ENCODE measurements around the gene RNF103. TPM values are rescaled to one million over a fixed set of nuclear protein-coding genes. Genes with fewer than 3 reads are reported as not detected.

The RNF103 gene
- total and polyA plus RNA-seq, 8 donors, result 17.4 to 28.4 (median 21.8) TPM

DNA sequence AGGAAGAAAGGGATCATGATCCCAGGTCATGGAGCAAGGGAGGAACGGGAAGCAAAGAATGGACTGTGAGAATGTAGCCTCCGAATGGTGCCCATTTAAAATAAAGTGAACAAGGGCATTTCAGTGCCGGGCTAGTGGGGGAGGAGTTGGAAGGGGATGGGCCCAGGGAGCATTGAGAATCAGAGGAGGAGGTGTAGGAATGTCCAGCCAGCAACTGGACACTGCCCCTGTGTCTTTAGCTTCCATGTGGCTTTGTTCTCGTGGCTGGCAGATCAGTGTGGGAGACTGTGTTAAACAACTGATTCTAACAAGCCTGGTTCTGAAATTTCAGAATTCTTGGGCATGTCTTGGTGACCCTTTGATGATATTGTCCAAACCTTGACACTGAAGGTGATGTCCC is 1.4 kb upstream of the RNF103 start:
- DNase-seq (no peak), ATAC-seq (no peak), FAIRE-seq (no peak)
- WGBS, 2 donors, result 90 to 93% methylated on average over 4 of the region's 4 CpGs
- H3K4me3 ChIP-seq, result no peak overlapping the region
- no peaks in the 10 kb centered on the region for H3K36me3 ChIP-seq
- H3K27ac ChIP-seq, result no peak overlapping the region
- intact Hi-C loops (cut with DNase I), result no loop called here
- TF ChIP-seq, protein P1, sequence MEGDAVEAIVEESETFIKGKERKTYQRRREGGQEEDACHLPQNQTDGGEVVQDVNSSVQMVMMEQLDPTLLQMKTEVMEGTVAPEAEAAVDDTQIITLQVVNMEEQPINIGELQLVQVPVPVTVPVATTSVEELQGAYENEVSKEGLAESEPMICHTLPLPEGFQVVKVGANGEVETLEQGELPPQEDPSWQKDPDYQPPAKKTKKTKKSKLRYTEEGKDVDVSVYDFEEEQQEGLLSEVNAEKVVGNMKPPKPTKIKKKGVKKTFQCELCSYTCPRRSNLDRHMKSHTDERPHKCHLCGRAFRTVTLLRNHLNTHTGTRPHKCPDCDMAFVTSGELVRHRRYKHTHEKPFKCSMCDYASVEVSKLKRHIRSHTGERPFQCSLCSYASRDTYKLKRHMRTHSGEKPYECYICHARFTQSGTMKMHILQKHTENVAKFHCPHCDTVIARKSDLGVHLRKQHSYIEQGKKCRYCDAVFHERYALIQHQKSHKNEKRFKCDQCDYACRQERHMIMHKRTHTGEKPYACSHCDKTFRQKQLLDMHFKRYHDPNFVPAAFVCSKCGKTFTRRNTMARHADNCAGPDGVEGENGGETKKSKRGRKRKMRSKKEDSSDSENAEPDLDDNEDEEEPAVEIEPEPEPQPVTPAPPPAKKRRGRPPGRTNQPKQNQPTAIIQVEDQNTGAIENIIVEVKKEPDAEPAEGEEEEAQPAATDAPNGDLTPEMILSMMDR (IDR thresholded peaks at IDR 0.05), result no peak
- peaks cover 5 to 24% (median 10%) of the 10 kb centered on the region in 3 donors for H3K4me1 ChIP-seq
- no peaks in the 10 kb centered on the region for H3K27me3 ChIP-seq
- H3K9me3 ChIP-seq, result no peaks in the 10 kb centered on the region

DNA sequence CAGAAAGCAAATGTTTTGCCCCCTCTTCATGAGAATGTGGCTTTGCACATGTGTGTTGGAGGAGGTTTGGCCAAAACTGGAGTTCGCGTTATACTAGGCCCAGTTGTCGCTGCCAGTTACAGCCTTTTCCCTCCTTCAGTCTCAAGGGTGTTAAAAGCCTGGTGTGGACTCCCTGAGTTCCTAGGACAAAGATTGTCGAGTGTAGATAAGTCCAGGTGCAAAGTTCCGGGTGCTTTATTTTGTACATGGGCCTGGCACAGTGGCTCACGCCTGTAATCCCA is 542 bp upstream of the RNF103 start:
- FAIRE-seq (no peak), ATAC-seq (no peak), DNase-seq (no peak)
- 78 to 86% methylated on average over 6 of the region's 6 CpGs for WGBS, 2 donors
- H3K4me1 ChIP-seq, result peaks cover 5 to 32% (median 17%) of the 10 kb centered on the region in 3 donors
- H3K36me3 ChIP-seq, result no peaks in the 10 kb centered on the region
- H3K27ac ChIP-seq, result peak overlapping the region; percentile 99 to 100 (median 99)
- TF ChIP-seq, protein P1 (IDR thresholded peaks at IDR 0.05), result no peak
- H3K4me3 ChIP-seq, result peak overlapping the region in 3 of 4 donors; percentile 47 to 89 (median 78)
- no peaks in the 10 kb centered on the region for H3K9me3 ChIP-seq
- H3K27me3 ChIP-seq, result no peaks in the 10 kb centered on the region
- intact Hi-C loops (cut with DNase I), result no loop called here

DNA sequence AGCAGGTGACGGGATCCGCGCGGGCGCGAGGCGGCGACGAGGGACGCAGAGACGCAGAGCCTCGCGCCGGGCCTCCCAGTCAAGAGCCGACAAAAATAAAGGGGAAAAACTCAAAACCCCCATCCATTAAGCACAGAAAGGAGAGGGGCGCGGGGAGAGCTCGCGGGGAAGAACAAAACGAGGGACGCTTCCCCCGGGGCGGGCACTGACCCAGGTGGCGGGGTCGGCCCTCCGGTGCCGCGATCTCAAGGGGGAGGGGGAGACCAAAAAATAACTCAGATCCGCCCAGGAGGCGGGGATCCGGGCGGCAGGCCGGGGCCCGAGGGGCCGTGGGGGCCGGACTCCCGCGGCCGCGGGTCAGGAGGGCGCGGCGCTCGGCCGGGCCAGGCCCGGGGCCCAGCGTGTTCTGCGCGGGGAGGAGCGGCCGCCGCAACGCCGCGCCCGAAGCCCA is 597 bp downstream of the RNF103 start:
- no peak for FAIRE-seq
- Histone ChIP-seq H3K27me3 (no peaks in the 10 kb centered on the region), H3K4me3 (peak overlapping the region; percentile 47 to 89 (median 76)), H3K36me3 (no peaks in the 10 kb centered on the region), H3K27ac (peak overlapping the region; percentile 99 to 100 (median 99)), H3K4me1 (peaks cover 6 to 34% (median 15%) of the 10 kb centered on the region in 3 donors), H3K9me3 (no peaks in the 10 kb centered on the region)
- WGBS, 2 donors, result 0 to 1% methylated on average over 10 to 56 of the region's 56 CpGs
- peak in 3 of 4 donors; percentile 55 to 57 (median 56) for ATAC-seq
- peak; percentile 54 to 83 (median 70) for DNase-seq
- intact Hi-C loops (cut with DNase I), result no loop called here
- TF ChIP-seq, protein P1 (IDR thresholded peaks at IDR 0.05), result no peak

- peaks cover 8 to 32% (median 20%) of the 10 kb centered on the region in 3 donors for H3K4me1 ChIP-seq
- FAIRE-seq (no peak), ATAC-seq (peak; percentile 31 to 57 (median 44)), DNase-seq (peak; percentile 35 to 74 (median 61))
- no peaks in the 10 kb centered on the region for H3K27me3 ChIP-seq
- H3K4me3 ChIP-seq, result peak overlapping the region; percentile 47 to 89 (median 76)
- 0% methylated on average over 26 to 29 of the region's 29 CpGs for WGBS, 2 donors
- peaks cover 0 to 2% (median 0%) of the 10 kb centered on the region in 3 donors for H3K36me3 ChIP-seq
- intact Hi-C loops (cut with DNase I), result no loop called here
- H3K9me3 ChIP-seq, result no peaks in the 10 kb centered on the region
- H3K27ac ChIP-seq, result peak overlapping the region; percentile 99 to 100 (median 99)
- TF ChIP-seq, protein P1 (IDR thresholded peaks at IDR 0.05), result no peak
These were observed 1.1 kb downstream of the RNF103 start for GRCh38 chr2:86622519-86623042.

DNA sequence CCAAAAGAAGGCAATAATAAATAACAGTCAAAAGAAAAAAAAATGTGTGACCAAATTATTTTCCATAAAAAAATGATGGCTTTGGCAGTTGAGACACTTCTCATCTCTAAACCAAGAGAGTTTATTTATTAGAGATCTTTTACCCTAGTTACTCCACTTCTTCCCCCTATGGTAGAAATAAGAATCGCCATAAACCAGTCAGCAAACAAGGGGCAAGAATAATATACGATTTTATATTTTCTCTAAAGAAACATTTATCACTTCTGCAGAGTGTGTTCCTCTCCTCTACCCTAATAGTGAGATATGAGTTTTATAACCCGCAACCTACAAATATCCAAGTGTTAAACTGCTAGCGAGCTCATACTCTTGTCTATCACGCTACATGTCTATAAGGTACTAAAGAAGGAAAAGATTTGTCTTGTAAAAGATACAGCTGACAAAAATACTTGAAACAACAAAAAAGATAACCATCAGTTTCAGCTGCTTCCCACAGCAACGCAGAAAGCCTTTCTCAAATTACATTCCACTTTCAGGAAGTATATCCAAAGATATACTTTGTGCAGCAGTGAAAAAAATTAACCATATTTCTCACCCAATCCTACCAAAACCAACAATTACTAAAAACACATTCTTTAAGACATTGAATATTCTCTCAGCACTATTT is 2.3 kb downstream of the RNF103 start:
- Histone ChIP-seq H3K4me3 (peak overlapping the region; percentile 47 to 89 (median 76)), H3K36me3 (peaks cover 0 to 5% (median 4%) of the 10 kb centered on the region in 3 donors)
- no peak for FAIRE-seq

More for the DNA sequence above, 2.3 kb downstream of the RNF103 start:
- no peaks in the 10 kb centered on the region for H3K27me3 ChIP-seq
- 2 to 3% methylated on average over 6 of the region's 6 CpGs for WGBS, 2 donors
- DNase-seq (no peak), ATAC-seq (no peak)
- TF ChIP-seq, protein P1 (IDR thresholded peaks at IDR 0.05), result no peak
- peaks cover 20 to 39% (median 23%) of the 10 kb centered on the region in 3 donors for H3K4me1 ChIP-seq
- no peaks in the 10 kb centered on the region for H3K9me3 ChIP-seq
- peak overlapping the region in 1 of 4 donors; percentile 99 for H3K27ac ChIP-seq
- intact Hi-C loops (cut with DNase I), result no loop called here
